Vagina (tissue), 2 donors: ENCODE data around the gene MEIKIN. TPM values are rescaled to one million over a fixed set of nuclear protein-coding genes. Genes with fewer than 3 reads are reported as not detected.
A peak's percentile ranks its signal among the peaks of the same experiment; 100 is the strongest.

Experiments used
- DNase-seq, 2 donors: peaks; one replicate each; pipeline ENCODE4 v3.0.0-alpha.2; 2017; ENCODE audit errors: extremely low spot score in 2 of 2
- H3K27ac ChIP-seq: fragments of 200-600 bp; sonication (generic); one replicate; pipeline ENCODE4 v1.5.1; 2019
- H3K27me3 ChIP-seq: fragments of 200-600 bp; sonication (generic); one replicate; pipeline ENCODE4 v1.5.1; 2019
- H3K36me3 ChIP-seq, 2 donors: fragments of 200-600 bp; sonication (generic); one replicate each; pipeline ENCODE4 v1.5.1; 2017 to 2019
- H3K4me1 ChIP-seq: fragments of 200-600 bp; sonication (generic); one replicate; pipeline ENCODE4 v1.5.1; 2019
- H3K4me3 ChIP-seq, 2 donors: fragments of 200-600 bp; sonication (generic); 1 replicate in 1 of 2; 2 replicates in 1 of 2; pipeline ENCODE4 v1.5.1; 2016 to 2019
- H3K9me3 ChIP-seq: fragments of 200-600 bp; sonication (generic); one replicate; pipeline ENCODE4 v1.5.1; 2019
- POLR2A ChIP-seq, 2 donors: fragments of 450-650 bp; IDR thresholded peaks; one replicate each; pipeline ENCODE4 v1.6.1; 2017; ENCODE audit warnings: antibody characterized with exemption in 2 of 2, mild to moderate bottlenecking in 2 of 2, moderate library complexity in 2 of 2
- POLR2AphosphoS5 ChIP-seq, 2 donors: sonication (generic); formaldehyde crosslinking; IDR thresholded peaks; one replicate each; pipeline ENCODE4 v1.9.0; 2017; ENCODE audit warnings: antibody characterized with exemption in 2 of 2, mild to moderate bottlenecking in 2 of 2, low read depth in 1 of 2; ENCODE audit not compliant: insufficient read depth in 1 of 2
- intact Hi-C: fragments of 100-400 bp; cut with DNase I; formaldehyde crosslinking; loops from one replicate; pipeline ENCODE4 v1.15.1; 2023
- total RNA-seq: library from RNA; depleted of rRNA; stranded (reverse); fragments of >200 nt; gene quantifications from one replicate; pipeline ENCODE4 v1.2.3, GENCODE V29; 2016
- TF ChIP-seq, protein P1 (sequence below), 3 experiments: fragments of 450-650 bp in 2 of 3; fragments of 200-600 bp in 1 of 3; sonication (generic) in 1 of 3; IDR thresholded peaks; one replicate each; pipeline ENCODE4 v1.5.1; 2017 to 2019; ENCODE audit warnings: antibody characterized with exemption in 3 of 3, mild to moderate bottlenecking in 2 of 3, moderate library complexity in 2 of 3

The MEIKIN gene
- total RNA-seq, 1 donor from 2014 or later: not detected

DNA sequence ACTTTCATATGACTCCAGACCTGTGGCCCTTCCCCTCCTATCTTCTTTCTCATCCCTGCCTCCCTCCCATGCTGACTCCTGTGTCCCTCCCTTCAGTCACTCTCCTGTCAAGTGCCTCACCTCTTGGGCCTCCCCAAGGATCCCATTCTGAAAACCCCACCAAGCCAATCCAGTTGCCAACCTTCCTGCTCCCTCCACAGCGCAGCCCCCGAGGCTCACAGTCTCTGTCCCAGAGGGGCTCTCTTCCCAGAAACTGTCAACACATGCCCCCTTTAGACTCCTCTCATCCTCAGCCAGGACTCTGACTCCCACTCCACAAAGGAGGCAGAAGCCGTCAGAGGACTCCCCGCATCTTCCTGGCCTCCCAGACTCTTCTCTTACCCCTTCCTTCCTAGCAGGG is 35.2 kb upstream of the MEIKIN start:
- Histone ChIP-seq H3K36me3 (no peaks in the 10 kb centered on the region), H3K4me1 (no peaks in the 10 kb centered on the region), H3K4me3 (no peak overlapping the region), H3K9me3 (no peaks in the 10 kb centered on the region), H3K27me3 (no peaks in the 10 kb centered on the region), H3K27ac (no peak overlapping the region)
- TF ChIP-seq, protein P1, sequence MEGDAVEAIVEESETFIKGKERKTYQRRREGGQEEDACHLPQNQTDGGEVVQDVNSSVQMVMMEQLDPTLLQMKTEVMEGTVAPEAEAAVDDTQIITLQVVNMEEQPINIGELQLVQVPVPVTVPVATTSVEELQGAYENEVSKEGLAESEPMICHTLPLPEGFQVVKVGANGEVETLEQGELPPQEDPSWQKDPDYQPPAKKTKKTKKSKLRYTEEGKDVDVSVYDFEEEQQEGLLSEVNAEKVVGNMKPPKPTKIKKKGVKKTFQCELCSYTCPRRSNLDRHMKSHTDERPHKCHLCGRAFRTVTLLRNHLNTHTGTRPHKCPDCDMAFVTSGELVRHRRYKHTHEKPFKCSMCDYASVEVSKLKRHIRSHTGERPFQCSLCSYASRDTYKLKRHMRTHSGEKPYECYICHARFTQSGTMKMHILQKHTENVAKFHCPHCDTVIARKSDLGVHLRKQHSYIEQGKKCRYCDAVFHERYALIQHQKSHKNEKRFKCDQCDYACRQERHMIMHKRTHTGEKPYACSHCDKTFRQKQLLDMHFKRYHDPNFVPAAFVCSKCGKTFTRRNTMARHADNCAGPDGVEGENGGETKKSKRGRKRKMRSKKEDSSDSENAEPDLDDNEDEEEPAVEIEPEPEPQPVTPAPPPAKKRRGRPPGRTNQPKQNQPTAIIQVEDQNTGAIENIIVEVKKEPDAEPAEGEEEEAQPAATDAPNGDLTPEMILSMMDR (IDR thresholded peaks at IDR 0.05): no peak
- TF ChIP-seq POLR2A (IDR thresholded peaks at IDR 0.05): no peak
- no peak for TF ChIP-seq POLR2AphosphoS5 (IDR thresholded peaks at IDR 0.05; ENCODE audit: insufficient read depth in 1 of 2, low read depth in 1 of 2)
- intact Hi-C loops: no loop called here
- DNase-seq: no peak

DNA sequence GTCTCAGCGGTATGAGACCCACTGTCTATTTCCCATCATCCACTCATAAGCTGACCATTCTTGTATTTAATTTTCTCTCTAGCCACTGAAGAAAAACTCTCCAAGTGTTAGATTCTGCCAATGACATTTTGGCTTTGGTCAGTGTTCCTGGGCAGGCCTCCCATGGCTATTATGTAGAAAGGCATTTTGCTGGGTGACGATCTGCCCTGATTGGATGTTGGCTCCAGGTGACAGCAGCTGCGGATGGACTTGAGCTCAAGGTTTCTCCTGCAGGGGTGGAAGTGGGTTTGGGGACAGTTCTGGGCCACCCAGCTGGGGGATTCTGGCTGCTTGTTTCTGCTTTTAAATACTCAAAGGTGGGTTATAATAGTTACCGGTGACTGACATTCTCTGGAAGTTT is 34.4 kb upstream of the MEIKIN start:
- intact Hi-C loops: no loop called here
- Histone ChIP-seq H3K4me3 (no peak overlapping the region), H3K9me3 (no peaks in the 10 kb centered on the region), H3K36me3 (no peaks in the 10 kb centered on the region), H3K4me1 (no peaks in the 10 kb centered on the region), H3K27me3 (no peaks in the 10 kb centered on the region), H3K27ac (no peak overlapping the region)
- DNase-seq: no peak
- TF ChIP-seq POLR2AphosphoS5 (IDR thresholded peaks at IDR 0.05; ENCODE audit: insufficient read depth in 1 of 2, low read depth in 1 of 2) (no peak), POLR2A (IDR thresholded peaks at IDR 0.05) (no peak)
- TF ChIP-seq, protein P1 (IDR thresholded peaks at IDR 0.05): no peak

DNA sequence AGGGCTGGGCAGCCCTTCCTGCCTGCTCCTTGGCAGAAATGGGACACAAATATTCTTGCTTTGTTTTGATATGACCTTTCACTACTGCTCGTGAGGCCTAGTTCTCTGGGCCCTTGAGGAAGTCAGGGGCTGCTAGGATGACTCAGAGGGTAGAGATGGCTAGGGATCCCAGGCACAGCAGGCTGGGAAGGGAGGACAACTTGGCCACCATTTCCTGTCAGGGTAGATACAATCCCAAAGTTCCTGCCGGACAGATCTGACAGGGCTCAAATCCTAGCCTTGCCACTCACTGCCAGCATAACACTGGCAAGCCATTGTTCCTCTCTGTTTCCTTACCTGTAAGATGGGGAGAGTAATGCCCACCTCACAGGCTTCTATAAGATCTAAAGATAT is 31.7 kb upstream of the MEIKIN start:
- Histone ChIP-seq H3K36me3 (no peaks in the 10 kb centered on the region), H3K27me3 (no peaks in the 10 kb centered on the region), H3K4me1 (no peaks in the 10 kb centered on the region), H3K4me3 (no peak overlapping the region), H3K9me3 (no peaks in the 10 kb centered on the region), H3K27ac (no peak overlapping the region)
- intact Hi-C loops: no loop called here
- TF ChIP-seq POLR2AphosphoS5 (IDR thresholded peaks at IDR 0.05; ENCODE audit: insufficient read depth in 1 of 2, low read depth in 1 of 2): no peak
- DNase-seq: peak in 1 of 2 donors; percentile 81

DNA sequence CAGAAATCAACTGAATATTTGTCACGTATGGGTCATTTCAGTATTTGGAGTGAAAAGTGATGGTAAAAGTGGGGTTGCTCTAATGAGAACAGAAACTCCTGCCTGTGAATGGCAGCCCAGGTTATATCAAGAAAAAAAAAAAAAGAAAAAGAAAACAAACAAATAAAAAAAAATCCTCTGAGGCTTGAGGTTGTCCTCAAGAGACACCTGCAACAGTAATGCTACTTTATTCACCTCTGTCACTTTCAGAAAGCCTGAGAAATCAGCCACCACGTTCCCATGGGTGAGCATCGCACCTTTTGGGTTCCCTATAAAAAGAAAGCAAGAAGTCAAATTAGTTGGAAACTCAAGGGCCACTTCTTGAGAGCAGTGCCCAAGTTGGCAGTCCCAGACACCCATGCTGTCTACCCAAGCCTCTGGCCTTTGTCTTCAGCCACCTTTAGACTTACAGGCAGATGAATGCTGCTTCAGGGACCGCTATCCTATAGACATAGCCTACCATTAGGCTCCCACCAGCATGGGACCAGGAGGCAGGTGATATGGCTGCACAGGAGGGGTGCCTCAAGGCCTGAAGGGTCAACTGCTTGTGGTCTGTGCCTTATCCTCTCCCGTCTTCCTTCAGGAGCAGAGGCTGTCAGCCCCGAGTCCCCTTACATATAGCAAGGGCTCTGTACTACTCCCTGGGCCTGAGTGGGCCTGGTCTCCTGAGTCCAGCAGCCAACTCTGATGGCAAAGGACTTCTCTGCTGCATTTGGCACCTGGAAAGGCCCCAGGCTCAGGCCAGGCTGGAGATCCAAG is 31.1 kb upstream of the MEIKIN start:
- Histone ChIP-seq H3K4me1 (no peaks in the 10 kb centered on the region), H3K27ac (no peak overlapping the region), H3K4me3 (no peak overlapping the region), H3K27me3 (no peaks in the 10 kb centered on the region), H3K9me3 (no peaks in the 10 kb centered on the region), H3K36me3 (no peaks in the 10 kb centered on the region)
- DNase-seq: peak in 1 of 2 donors; percentile 81
- no peak for TF ChIP-seq POLR2A (IDR thresholded peaks at IDR 0.05)
- TF ChIP-seq, protein P1 (IDR thresholded peaks at IDR 0.05): no peak
- TF ChIP-seq POLR2AphosphoS5 (IDR thresholded peaks at IDR 0.05; ENCODE audit: insufficient read depth in 1 of 2, low read depth in 1 of 2): no peak
- intact Hi-C loops: no loop called here

DNA sequence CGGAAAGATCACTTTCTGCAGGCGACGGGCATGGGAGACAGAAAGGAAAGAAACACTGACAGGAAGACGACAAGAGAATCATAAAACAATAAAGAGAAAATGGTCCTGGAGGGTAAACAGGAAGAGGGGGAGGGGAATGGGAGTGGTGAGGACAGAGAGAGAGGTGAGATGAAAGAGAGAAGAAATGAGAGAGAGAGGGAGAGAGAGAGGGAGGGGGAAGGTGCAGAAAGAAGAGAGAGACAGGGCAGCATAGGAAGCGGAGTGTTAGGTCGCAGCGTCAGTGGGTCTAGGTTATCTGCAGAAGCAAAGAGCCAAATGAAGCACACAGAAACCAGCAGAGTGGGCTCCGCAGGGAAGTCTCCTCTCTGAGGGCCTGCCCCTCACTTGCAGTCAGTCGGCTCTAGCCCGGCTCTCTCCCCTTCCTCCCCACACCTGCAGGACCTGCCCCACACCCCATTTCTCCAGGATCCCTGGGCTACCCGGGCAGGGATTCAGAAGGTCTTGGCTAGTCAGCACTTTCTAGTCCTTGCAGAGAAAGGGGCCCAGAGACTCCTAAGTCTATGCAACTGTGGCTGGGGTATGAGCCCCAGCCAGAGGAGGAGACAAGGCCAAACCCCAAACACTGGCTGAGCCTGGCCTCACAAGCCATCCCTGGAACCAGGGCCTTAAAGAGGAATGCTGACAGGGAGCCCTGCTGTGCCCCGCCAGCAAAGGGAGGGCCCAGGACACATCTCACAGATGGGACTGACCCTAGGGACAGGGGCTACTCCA is 29.7 kb upstream of the MEIKIN start:
- peak in 1 of 2 donors; percentile 90 for DNase-seq
- Histone ChIP-seq H3K4me3 (no peak overlapping the region), H3K27ac (no peak overlapping the region), H3K4me1 (no peaks in the 10 kb centered on the region), H3K9me3 (no peaks in the 10 kb centered on the region), H3K27me3 (no peaks in the 10 kb centered on the region), H3K36me3 (no peaks in the 10 kb centered on the region)
- TF ChIP-seq, protein P1 (IDR thresholded peaks at IDR 0.05): no peak
- TF ChIP-seq POLR2A (IDR thresholded peaks at IDR 0.05) (no peak), POLR2AphosphoS5 (IDR thresholded peaks at IDR 0.05; ENCODE audit: insufficient read depth in 1 of 2, low read depth in 1 of 2) (no peak)
- intact Hi-C loops: no loop called here
